ENCODE results near the gene MYL4.

- TF ChIP-seq CTCF (IDR thresholded peaks at IDR 0.05): no peak
- no peak for TF ChIP-seq POLR2A (IDR thresholded peaks at IDR 0.05)
Observed at GRCh38 chr17:47213540-47213939, 4.4 kb downstream of the MYL4 start.
